DLD1 (cell line): ENCODE measurements around the gene VAV1.

Source experiments
- in situ Hi-C: cut with HindIII; loops from 2 replicates; pipeline ENCODE4 v1.10.0; 2017; ENCODE audit warnings: low sequenced_read_pairs

Gene VAV1

GRCh38 chr19:6886277-6886897, 113.9 kb downstream of the VAV1 start:
- in situ Hi-C loops, result no loop called here

- in situ Hi-C loops, result no loop called here
Observed at GRCh38 chr19:6887316-6887715, 114.8 kb downstream of the VAV1 start, which contains the start of gene ADGRE1. ADGRE1 (plus strand) TSS chr19:6887579; CDS start chr19:6887609, 30 bp downstream.

GRCh38 chr19:6888967-6889366, 116.5 kb downstream of the VAV1 start:
- in situ Hi-C loops, result no loop called here

- in situ Hi-C loops, result no loop called here
Observed at GRCh38 chr19:6890401-6890913, 117.9 kb downstream of the VAV1 start.

GRCh38 chr19:6890938-6891337, 118.4 kb downstream of the VAV1 start:
- in situ Hi-C loops, result no loop called here

- in situ Hi-C loops, result no loop called here
Observed at GRCh38 chr19:6891761-6892385, 119.4 kb downstream of the VAV1 start.

GRCh38 chr19:6894313-6894712, 121.8 kb downstream of the VAV1 start:
- in situ Hi-C loops, result no loop called here

- in situ Hi-C loops, result no loop called here
Observed at GRCh38 chr19:6903446-6903845, 130.9 kb downstream of the VAV1 start.

- in situ Hi-C loops, result no loop called here
Observed at GRCh38 chr19:6906559-6907060, 134.1 kb downstream of the VAV1 start.
